GM23248 (cell line): Measurements from ENCODE around the gene ELFN1. TPM values are rescaled to one million over a fixed set of nuclear protein-coding genes. Genes with fewer than 3 reads are reported as not detected.

Experiments used
- DNase-seq: peaks from one replicate; pipeline ENCODE4 v3.0.0-alpha.2; 2015
- H2AFZ ChIP-seq: fragments of 200-600 bp; sonication (generic); 2 replicates; pipeline ENCODE4 v1.6.1; 2016; ENCODE audit warnings: antibody characterized with exemption
- H3F3A ChIP-seq: fragments of 200-600 bp; sonication (generic); 2 replicates; pipeline ENCODE4 v1.6.1; 2016; ENCODE audit warnings: mild to moderate bottlenecking, antibody characterized with exemption, mixed run types; ENCODE audit not compliant: insufficient read depth
- H3K27ac ChIP-seq: fragments of 200-600 bp; sonication (generic); 2 replicates; pipeline ENCODE4 v1.5.1; 2016; ENCODE audit warnings: mild to moderate bottlenecking
- H3K27me3 ChIP-seq: fragments of 200-600 bp; sonication (generic); replicated peaks from 2 replicates; pipeline ENCODE4 v1.6.1; 2016; ENCODE audit warnings: mild to moderate bottlenecking; ENCODE audit not compliant: insufficient read depth
- H3K36me3 ChIP-seq: fragments of 200-600 bp; sonication (generic); 2 replicates; pipeline ENCODE4 v1.6.1; 2016; ENCODE audit warnings: low read depth, mild to moderate bottlenecking
- H3K4me1 ChIP-seq: fragments of 200-600 bp; sonication (generic); 2 replicates; pipeline ENCODE4 v1.6.1; 2016; ENCODE audit warnings: mild to moderate bottlenecking; ENCODE audit not compliant: insufficient read depth
- H3K4me2 ChIP-seq: fragments of 200-600 bp; sonication (generic); one replicate; pipeline ENCODE4 v1.6.1; 2016; ENCODE audit warnings: mild to moderate bottlenecking; ENCODE audit not compliant: unreplicated experiment
- H3K4me3 ChIP-seq: fragments of 200-600 bp; sonication (generic); 2 replicates; pipeline ENCODE4 v1.5.1; 2016; ENCODE audit warnings: mild to moderate bottlenecking
- H3K79me2 ChIP-seq: fragments of 200-600 bp; sonication (generic); 2 replicates; pipeline ENCODE4 v1.6.1; 2016; ENCODE audit warnings: mild to moderate bottlenecking; ENCODE audit not compliant: insufficient read depth
- H3K9ac ChIP-seq: fragments of 200-600 bp; sonication (generic); 2 replicates; pipeline ENCODE4 v1.6.1; 2016; ENCODE audit warnings: mild to moderate bottlenecking
- H3K9me2 ChIP-seq: fragments of 200-600 bp; sonication (generic); 2 replicates; pipeline ENCODE4 v1.6.1; 2016; ENCODE audit warnings: mixed run types, mild to moderate bottlenecking, moderate library complexity; ENCODE audit not compliant: insufficient read depth
- H3K9me3 ChIP-seq: fragments of 200-600 bp; sonication (generic); one replicate; pipeline ENCODE4 v1.6.1; 2017; ENCODE audit warnings: low read depth
- H4K20me1 ChIP-seq: fragments of 200-600 bp; sonication (generic); 2 replicates; pipeline ENCODE4 v1.6.0; 2016; ENCODE audit not compliant: insufficient read depth
- EZH2 ChIP-seq: fragments of 200-600 bp; sonication (generic); IDR thresholded peaks from 2 replicates; pipeline ENCODE4 v1.6.1; 2018; ENCODE audit warnings: antibody characterized with exemption, mild to moderate bottlenecking; ENCODE audit not compliant: insufficient read depth, poor library complexity, severe bottlenecking
- EZH2phosphoT487 ChIP-seq: fragments of 200-600 bp; sonication (generic); IDR thresholded peaks from 2 replicates; pipeline ENCODE4 v1.6.1; 2018; ENCODE audit warnings: antibody characterized with exemption, moderate library complexity, mild to moderate bottlenecking, low read depth; ENCODE audit not compliant: insufficient read depth
- WGBS, 2 experiments: methylation state at CpG; one replicate each; pipeline ENCODE4 v1.1.6; 2015 to 2017; ENCODE audit warnings: low lambda C conversion rate in 2 of 2, low coverage in 1 of 2; ENCODE audit errors: missing lambda C conversion rate in 2 of 2; 5-methylcytosine and 5-hydroxymethylcytosine counted together
- in situ Hi-C: fragments of 300-500 bp; cut with MboI; formaldehyde crosslinking; loops from 2 replicates; pipeline ENCODE4 v1.15.0; 2020
- polyA plus RNA-seq: library from polyadenylated mRNA; unstranded; fragments of >200 nt; fragmentation: Nextera tagmentation; extraction: Ambion mirVana; gene quantifications from 2 replicates; pipeline ENCODE4 v1.2.1, GENCODE V29; 2016
- total RNA-seq: library from RNA; depleted of rRNA; stranded (reverse); fragments of >200 nt; shearing (Covaris generic); gene quantifications from 2 replicates; pipeline ENCODE4 v1.2.3, GENCODE V29; 2014

ELFN1 gene
- total and polyA plus RNA-seq, 2 experiments from 2014 or later = 0.13 to 6.2 TPM

DNA sequence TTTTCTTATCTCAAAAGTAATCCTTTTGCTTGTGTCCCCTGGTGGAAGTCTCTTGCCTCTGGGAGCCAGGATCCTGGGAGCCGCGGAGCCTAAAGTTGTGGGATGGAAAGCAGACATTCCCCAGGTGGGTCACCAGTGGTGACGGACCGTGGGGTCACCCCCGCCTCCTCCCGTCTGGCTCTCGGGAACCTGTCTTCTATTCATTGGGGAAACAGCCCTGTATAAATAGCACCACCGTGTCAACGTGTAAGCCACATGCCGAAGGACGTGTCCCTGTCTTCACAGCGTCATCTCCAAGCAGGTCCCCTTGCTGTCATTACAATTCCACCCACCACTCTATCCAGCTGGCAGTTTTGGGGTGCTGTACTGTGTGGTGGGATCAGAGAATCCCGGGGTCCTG, 87.5 kb downstream of the ELFN1 start:
- Histone ChIP-seq H4K20me1 (no peaks in the 10 kb centered on the region), H3F3A (no peaks in the 10 kb centered on the region), H2AFZ (no peak overlapping the region), H3K4me1 (no peaks in the 10 kb centered on the region), H3K27me3 (peaks cover 16% of the 10 kb centered on the region), H3K4me2 (no peak overlapping the region), H3K79me2 (no peaks in the 10 kb centered on the region), H3K27ac (no peak overlapping the region), H3K4me3 (no peak overlapping the region), H3K36me3 (no peaks in the 10 kb centered on the region), H3K9ac (no peak overlapping the region), H3K9me2 (no peaks in the 10 kb centered on the region), H3K9me3 (no peaks in the 10 kb centered on the region)
- in situ Hi-C loops = no loop called here
- DNase-seq = no peak
- WGBS, 2 experiments = 42 to 45% methylated on average over 13 of the region's 13 CpGs
- TF ChIP-seq EZH2phosphoT487 (no peak), EZH2 (no peak)

DNA sequence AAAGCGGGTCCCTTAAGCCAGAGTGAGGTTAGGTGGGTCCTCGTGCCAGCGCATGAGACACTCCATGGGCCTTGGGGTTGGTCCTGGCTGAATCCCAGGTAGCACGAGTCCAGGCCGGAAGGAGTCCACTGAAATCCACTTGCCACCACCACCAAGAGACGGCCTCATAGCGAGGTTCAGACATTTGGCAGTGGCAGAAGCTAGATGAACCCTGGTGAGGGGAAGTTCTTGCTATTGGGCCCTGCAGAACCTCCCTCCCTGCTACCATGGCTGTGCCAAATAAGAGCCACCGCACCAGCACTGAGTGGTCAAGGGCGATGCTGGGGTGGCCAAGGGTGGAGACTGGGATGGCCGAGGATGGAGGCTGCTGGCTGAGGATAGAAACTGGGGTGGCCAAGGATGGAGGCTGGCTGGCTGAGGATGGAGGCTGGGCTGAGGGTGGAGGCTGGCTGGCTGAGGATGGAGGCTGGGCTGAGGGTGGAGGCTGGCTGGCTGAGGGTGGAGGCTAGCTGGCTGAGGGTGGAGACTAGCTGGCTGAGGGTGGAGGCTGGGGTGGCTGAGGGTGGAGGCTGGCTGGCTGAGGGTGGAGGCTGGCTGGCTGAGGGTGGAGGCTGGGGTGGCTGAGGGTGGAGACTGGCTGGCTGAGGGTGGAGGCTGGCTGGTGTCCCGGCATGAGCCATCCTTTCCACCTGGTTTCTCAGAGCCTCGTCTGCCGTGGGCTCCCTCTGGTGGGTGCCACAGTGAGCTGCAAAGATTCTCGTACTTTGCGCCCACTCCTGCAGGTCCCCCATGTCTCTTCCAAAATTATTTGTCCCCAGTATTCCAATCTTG, 88.2 kb downstream of the ELFN1 start:
- Histone ChIP-seq H3K4me2 (no peak overlapping the region), H3K9ac (no peak overlapping the region), H3K9me2 (no peaks in the 10 kb centered on the region), H2AFZ (no peak overlapping the region), H3K27me3 (peaks cover 16% of the 10 kb centered on the region), H3K9me3 (no peaks in the 10 kb centered on the region), H3K79me2 (no peaks in the 10 kb centered on the region), H3K4me1 (no peaks in the 10 kb centered on the region), H3K4me3 (no peak overlapping the region), H3F3A (no peaks in the 10 kb centered on the region), H3K27ac (no peak overlapping the region), H3K36me3 (no peaks in the 10 kb centered on the region), H4K20me1 (no peaks in the 10 kb centered on the region)
- in situ Hi-C loops = no loop called here
- WGBS, 2 experiments = 57 to 62% methylated on average over 13 to 15 of the region's 15 CpGs
- TF ChIP-seq EZH2phosphoT487 = no peak
- TF ChIP-seq EZH2 = no peak
- peak; percentile 53 for DNase-seq

- H4K20me1 ChIP-seq = no peaks in the 10 kb centered on the region
- no peak overlapping the region for H2AFZ ChIP-seq
- H3K4me2 ChIP-seq = no peak overlapping the region
- 71 to 75% methylated on average over 30 to 32 of the region's 32 CpGs for WGBS, 2 experiments
- no peaks in the 10 kb centered on the region for H3K79me2 ChIP-seq
- no peak overlapping the region for H3K4me3 ChIP-seq
- H3K9me2 ChIP-seq = no peaks in the 10 kb centered on the region
- TF ChIP-seq EZH2phosphoT487 (no peak), EZH2 (no peak)
- no peak overlapping the region for H3K9ac ChIP-seq
- no peaks in the 10 kb centered on the region for H3K4me1 ChIP-seq
- H3K36me3 ChIP-seq = no peaks in the 10 kb centered on the region
- H3K27ac ChIP-seq = no peak overlapping the region
- in situ Hi-C loops = no loop called here
- peaks cover 14% of the 10 kb centered on the region for H3K27me3 ChIP-seq
- no peaks in the 10 kb centered on the region for H3K9me3 ChIP-seq
- no peak for DNase-seq
- H3F3A ChIP-seq = no peaks in the 10 kb centered on the region
Observed at GRCh38 chr7:1758859-1759521, 88.9 kb downstream of the ELFN1 start.

DNA sequence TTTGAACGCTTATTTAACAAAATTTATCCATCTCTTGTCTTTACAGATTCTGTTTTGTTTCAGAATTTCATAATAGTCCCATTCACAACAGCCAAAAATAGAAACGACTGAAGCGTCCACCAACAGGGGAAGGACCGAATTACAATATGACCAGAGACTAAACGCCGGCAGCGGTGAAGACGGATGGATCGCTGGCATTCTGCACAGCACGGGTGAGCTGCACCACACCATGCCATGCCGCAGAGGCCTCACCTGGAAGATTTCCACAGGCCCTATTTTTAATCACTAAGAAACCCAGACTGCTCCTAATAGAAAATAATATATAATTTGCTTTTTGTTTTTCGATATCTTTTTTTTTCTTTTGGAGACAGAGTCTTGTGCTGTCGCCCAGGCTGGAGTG, 91.0 kb downstream of the ELFN1 start:
- Histone ChIP-seq H3K4me3 (no peak overlapping the region), H3F3A (no peaks in the 10 kb centered on the region), H3K9me3 (no peaks in the 10 kb centered on the region), H3K9ac (no peak overlapping the region), H3K79me2 (no peaks in the 10 kb centered on the region), H3K27ac (no peak overlapping the region), H3K4me2 (no peak overlapping the region), H3K36me3 (no peaks in the 10 kb centered on the region), H2AFZ (no peak overlapping the region), H3K4me1 (no peaks in the 10 kb centered on the region), H4K20me1 (no peaks in the 10 kb centered on the region), H3K9me2 (no peaks in the 10 kb centered on the region), H3K27me3 (peaks cover 2% of the 10 kb centered on the region; the same call in 1 of the 2 replicates)
- DNase-seq = no peak
- in situ Hi-C loops = no loop called here
- TF ChIP-seq EZH2 (no peak), EZH2phosphoT487 (no peak)
- 55 to 58% methylated on average over 13 of the region's 13 CpGs for WGBS, 2 experiments
